Upper lobe of left lung (tissue), 4 donors: ENCODE results near the gene HCFC1R1.

Experiments
- CTCF ChIP-seq, 6 experiments: fragments of 450-650 bp in 4 of 6; fragments of 200-600 bp in 2 of 6; sonication (generic) in 2 of 6; IDR thresholded peaks; one replicate each; pipeline ENCODE4 v1.5.1; 2016 to 2019; ENCODE audit warnings: antibody characterized with exemption in 6 of 6
- EP300 ChIP-seq, 4 donors: sonication (generic); formaldehyde crosslinking; IDR thresholded peaks; one replicate each; pipeline ENCODE4 v1.5.1; 2017; ENCODE audit warnings: antibody characterized with exemption in 4 of 4, control low read depth in 2 of 4
- POLR2A ChIP-seq, 4 donors: fragments of 450-650 bp; IDR thresholded peaks; one replicate each; pipeline ENCODE4 v1.5.1; 2016 to 2017; ENCODE audit warnings: antibody characterized with exemption in 4 of 4, mild to moderate bottlenecking in 2 of 4
- POLR2AphosphoS5 ChIP-seq, 2 donors: sonication (generic); formaldehyde crosslinking; IDR thresholded peaks; one replicate each; pipeline ENCODE4 v1.5.1; 2017; ENCODE audit warnings: antibody characterized with exemption in 2 of 2

GRCh38 chr16:3012246-3012645 is 11.5 kb downstream of the HCFC1R1 start:
- no peak for TF ChIP-seq CTCF (IDR thresholded peaks at IDR 0.05)
- no peak for TF ChIP-seq EP300 (IDR thresholded peaks at IDR 0.05)
- no peak for TF ChIP-seq POLR2AphosphoS5 (IDR thresholded peaks at IDR 0.05)
- TF ChIP-seq POLR2A (IDR thresholded peaks at IDR 0.05), result no peak
